ENCODE measurements around the gene NT5DC1.

NT5DC1 gene

DNA sequence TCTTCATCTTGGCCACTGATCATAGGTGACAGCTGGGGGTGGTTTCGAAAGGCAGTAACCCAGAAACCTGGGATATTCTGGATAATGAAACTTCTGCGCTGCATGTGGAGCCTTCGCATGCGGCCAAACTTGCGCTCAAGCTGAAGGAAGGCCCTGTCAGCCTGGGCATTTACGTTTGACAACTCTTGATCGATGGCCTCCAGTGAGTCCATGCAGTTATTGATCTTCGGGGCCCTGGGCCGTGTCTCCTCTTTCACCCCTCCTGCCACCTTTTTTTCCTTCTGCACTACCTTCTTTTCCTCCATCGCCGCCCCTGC, 152.5 kb downstream of the NT5DC1 start:
- TF ChIP-seq, protein P1, sequence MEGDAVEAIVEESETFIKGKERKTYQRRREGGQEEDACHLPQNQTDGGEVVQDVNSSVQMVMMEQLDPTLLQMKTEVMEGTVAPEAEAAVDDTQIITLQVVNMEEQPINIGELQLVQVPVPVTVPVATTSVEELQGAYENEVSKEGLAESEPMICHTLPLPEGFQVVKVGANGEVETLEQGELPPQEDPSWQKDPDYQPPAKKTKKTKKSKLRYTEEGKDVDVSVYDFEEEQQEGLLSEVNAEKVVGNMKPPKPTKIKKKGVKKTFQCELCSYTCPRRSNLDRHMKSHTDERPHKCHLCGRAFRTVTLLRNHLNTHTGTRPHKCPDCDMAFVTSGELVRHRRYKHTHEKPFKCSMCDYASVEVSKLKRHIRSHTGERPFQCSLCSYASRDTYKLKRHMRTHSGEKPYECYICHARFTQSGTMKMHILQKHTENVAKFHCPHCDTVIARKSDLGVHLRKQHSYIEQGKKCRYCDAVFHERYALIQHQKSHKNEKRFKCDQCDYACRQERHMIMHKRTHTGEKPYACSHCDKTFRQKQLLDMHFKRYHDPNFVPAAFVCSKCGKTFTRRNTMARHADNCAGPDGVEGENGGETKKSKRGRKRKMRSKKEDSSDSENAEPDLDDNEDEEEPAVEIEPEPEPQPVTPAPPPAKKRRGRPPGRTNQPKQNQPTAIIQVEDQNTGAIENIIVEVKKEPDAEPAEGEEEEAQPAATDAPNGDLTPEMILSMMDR (IDR thresholded peaks at IDR 0.05; ENCODE audit: low read depth, low read length): no peak

DNA sequence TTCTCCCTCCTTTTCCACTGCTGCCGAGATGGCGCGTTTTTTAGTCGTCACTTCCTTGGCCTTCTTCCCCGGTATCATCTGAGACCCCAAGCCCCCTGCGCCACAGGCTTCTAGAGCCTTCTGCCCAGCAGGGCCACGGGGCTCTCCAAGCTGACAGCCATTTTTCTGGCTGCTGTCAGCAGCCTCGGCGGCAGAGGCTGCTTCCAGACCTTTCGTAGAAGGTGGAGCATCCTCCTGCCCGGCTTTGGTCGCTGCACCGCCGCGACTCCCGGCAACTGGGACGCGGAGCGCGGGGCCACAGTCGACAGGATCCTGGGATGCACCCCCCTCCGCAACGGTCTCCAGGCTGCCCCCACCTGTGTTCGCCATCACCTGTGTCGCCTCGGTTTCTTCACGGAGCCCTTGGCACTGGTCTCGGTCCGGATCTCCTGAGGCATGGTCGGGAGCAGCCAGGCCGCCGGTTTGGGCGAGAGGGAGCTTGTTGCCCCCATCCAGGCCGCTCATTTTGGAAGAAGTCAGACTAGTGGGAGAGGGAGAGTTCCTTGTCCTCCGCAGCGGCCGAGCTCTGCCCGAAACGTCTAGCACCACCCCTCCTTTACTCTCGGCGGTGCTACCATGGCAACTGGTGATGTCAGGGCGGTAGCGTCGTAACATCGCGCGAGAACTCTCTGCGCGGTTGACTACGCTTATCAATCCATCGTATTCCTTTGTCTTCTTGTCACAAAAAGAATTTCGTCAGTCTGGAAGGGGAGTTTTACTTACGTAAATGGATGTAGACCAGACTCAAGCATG, 153.0 kb downstream of the NT5DC1 start, which contains the start of gene TSPYL4:
Gene TSPYL4 (minus strand): TSS at position 571 of the 792 bp plus-strand sequence. CDS start 67 bp downstream, at position 504.
- TF ChIP-seq, protein P1 (IDR thresholded peaks at IDR 0.05; ENCODE audit: low read depth, low read length): no peak
- DNase-seq (ENCODE audit: extremely low read depth, low read depth): peak; percentile 89

More for the DNA sequence above, 152.5 kb downstream of the NT5DC1 start:
- no peak for DNase-seq (ENCODE audit: extremely low read depth, low read depth)

DNA sequence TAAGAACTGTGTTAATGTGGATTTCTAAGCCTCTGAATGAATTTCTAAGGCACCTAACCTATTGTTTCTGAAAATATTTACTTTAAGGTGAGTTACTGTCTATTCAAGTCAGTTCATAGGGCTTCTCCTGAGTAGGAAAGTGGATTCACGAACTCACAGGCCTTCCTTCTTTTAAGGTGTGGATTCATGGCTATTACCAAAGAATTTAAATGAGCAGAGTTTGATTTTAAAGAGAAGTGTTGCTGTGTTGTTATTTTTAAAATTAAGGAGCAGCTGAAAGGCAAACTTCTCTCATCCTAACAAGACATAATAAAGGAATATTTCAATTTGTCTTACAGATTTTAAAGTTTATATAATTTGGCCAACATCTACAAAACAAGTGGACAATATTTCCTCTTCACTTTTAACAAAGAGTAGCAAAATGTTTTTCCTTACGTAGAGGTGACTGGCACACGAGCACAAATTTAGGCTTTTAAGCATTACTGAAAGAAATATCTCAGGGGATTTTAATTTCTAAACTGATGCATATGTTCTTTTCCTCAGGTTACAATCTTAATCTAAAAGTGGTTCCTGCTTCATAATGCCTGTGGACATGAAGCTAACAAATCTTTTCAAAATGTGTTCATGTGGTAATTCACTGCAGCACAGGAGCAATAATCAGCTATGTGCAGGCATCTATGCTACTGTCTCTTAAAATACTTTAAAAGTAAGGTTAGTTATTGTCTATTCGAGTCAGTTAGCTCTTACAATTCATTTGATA, 153.8 kb downstream of the NT5DC1 start:
- TF ChIP-seq, protein P1 (IDR thresholded peaks at IDR 0.05; ENCODE audit: low read depth, low read length): no peak
- no peak for DNase-seq (ENCODE audit: extremely low read depth, low read depth)

DNA sequence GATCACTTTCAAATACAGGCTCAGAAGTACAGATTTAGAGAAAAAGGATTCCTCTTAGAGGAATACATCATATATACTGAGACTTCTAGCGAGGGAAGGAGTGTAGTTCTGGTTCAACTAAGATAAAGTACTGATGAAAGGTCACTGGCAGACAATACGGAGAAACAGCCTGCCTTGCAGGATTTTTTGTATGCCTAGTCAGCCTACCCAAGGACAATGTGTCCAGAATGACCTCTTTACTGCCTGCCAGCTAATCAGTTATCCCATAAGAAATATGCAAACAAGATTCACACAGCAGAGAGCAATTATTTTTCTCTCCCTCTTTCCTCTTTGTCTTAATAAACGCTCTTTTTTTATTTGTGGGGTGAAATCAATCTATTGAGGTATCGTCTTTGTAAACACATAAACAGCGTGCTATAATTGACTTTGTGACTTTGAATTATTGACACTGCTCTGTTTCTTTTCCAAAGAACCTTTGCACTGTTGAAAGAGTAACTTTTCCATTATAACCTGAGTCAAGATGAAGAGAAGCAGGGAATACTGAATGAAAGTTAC, 154.7 kb downstream of the NT5DC1 start:
- no peak for DNase-seq (ENCODE audit: extremely low read depth, low read depth)
- TF ChIP-seq, protein P1 (IDR thresholded peaks at IDR 0.05; ENCODE audit: low read depth, low read length): no peak

DNA sequence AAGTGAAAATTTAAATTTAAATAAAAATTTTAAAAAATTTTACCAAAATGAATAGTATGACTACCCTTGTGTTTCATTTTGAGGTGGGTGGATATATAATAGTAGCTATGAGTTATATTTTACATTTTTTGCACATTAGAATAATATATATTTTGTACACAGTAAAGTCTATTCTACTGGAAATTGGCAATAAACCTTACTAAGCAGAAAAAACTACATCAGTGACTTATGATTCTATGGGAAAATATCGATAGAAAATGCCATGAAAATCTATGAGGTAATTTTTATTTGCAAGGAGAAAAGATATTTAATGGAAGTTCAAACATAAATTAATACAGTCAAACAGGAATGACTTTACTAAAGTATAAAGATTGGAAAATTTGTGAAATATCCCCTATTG, 156.0 kb downstream of the NT5DC1 start:
- TF ChIP-seq, protein P1 (IDR thresholded peaks at IDR 0.05; ENCODE audit: low read depth, low read length): no peak
- no peak for DNase-seq (ENCODE audit: extremely low read depth, low read depth)

DNA sequence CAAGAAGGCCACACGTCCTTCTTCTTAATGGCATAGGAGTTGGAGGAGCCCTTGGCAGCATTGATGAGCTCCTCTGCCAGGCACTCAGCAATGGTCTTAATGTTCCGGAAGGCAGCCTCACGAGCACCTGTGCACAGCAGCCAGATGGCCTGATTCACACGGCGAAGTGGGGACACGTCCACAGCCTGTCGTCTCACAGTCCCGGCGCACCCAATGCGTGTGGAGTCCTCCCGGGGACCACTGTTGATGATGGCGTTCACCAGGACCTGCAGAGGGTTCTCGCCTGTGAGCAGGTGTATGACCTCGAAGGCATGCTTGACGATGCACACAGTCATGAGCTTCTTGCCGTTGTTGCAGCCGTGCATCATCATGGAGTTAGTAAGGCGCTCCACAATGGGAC, 157.9 kb downstream of the NT5DC1 start:
- TF ChIP-seq, protein P1 (IDR thresholded peaks at IDR 0.05; ENCODE audit: low read depth, low read length): no peak
- no peak for DNase-seq (ENCODE audit: extremely low read depth, low read depth)

DNA sequence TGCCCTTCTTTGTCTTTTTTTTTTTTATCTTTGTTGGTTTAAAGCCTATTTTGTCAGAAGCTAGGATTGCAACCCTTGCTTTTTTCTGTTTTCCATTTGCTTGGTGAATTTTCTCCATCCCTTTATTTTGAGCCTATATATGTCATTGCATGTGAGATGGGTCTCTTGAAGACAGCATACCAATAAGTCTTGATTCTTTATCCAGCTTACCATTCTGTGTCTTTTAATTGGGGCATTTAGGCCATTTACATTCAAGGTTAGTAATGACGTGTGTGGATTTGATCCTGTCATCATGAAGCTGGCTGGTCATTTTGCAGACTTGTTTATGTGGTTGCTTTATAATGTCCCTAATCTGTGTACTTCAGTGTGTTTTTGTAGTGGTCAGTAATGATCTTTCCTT, 162.7 kb downstream of the NT5DC1 start:
- TF ChIP-seq, protein P1 (IDR thresholded peaks at IDR 0.05; ENCODE audit: low read depth, low read length): no peak
- no peak for DNase-seq (ENCODE audit: extremely low read depth, low read depth)

All from AG09319 (cell line).